ENCODE measurements around the gene PARVA. TPM values are rescaled to one million over a fixed set of nuclear protein-coding genes. Genes with fewer than 3 reads are reported as not detected.

PARVA gene
- total RNA-seq, 2 donors from 2014 or later = 32.0 to 33.7 TPM

- ATAC-seq (no peak), DNase-seq (no peak)
- intact Hi-C loops (cut with DNase I) = no loop called here
- Histone ChIP-seq H3K27ac (no peak overlapping the region), H3K9me3 (no peaks in the 10 kb centered on the region), H3K4me3 (no peak overlapping the region), H3K4me1 (peaks cover 31% of the 10 kb centered on the region), H3K36me3 (replicated peaks in 1 of 2; ENCODE audit: insufficient read depth in 1 of 2, low read depth in 2 of 2) (no peaks in the 10 kb centered on the region), H3K27me3 (no peaks in the 10 kb centered on the region)
- 91 to 92% methylated on average over 6 of the region's 6 CpGs for WGBS, 2 donors
- TF ChIP-seq POLR2A (IDR thresholded peaks at IDR 0.05) (no peak), CTCF (IDR thresholded peaks at IDR 0.05) (no peak)
Observed at GRCh38 chr11:12416552-12416951, 39.2 kb downstream of the PARVA start.

DNA sequence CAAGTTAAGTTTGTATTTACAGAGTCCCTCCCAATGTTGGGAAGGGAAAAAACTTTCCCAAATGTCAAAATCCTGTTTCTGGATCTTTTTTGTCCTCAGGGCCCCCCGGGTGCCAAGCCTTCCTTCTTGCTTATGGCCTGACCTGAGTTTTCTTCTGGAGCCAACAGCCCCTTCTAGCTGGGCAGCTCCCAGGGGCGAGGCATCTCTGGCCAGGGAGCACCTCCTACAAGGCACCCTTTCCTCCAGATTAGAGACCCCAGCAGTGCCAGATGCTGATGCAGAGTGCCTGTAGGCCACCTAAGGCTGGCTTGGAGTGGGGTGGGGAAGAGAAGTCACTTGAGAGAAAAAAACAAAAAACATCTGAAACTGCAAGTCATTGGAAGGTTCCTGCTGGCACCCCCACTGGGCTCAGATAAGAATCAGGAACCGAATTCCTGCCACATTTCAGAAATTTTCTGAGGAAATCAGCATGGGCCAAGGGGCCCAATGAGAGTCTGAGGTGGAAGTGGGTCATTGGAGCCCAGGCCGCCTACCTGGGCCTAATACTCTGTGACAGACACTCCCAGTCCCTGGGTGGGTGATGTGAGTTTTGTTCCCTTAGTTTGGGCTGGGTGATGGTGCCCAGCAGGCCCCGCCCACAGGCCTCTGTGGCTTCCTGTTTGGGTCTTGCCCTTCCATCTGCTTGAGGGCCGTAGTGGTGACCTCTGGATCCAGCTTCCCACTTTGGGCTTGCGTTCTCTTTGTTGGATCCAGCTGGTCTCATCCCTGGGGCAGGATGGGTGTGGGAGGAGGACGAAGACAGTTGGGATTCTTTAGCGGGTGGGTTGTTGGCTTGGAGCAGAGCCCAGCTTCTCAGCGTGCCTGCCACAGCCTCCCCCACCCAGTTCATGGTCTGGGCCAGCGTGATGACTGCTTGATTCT is 40.6 kb downstream of the PARVA start:
- no peak overlapping the region for H3K27ac ChIP-seq
- H3K27me3 ChIP-seq = no peaks in the 10 kb centered on the region
- WGBS, 2 donors = 87 to 91% methylated on average over 11 of the region's 11 CpGs
- no peaks in the 10 kb centered on the region for H3K36me3 ChIP-seq (replicated peaks in 1 of 2; ENCODE audit: insufficient read depth in 1 of 2, low read depth in 2 of 2)
- TF ChIP-seq CTCF (IDR thresholded peaks at IDR 0.05) (no peak), POLR2A (IDR thresholded peaks at IDR 0.05) (no peak)
- H3K4me1 ChIP-seq = peaks cover 18% of the 10 kb centered on the region
- ATAC-seq (no peak), DNase-seq (no peak)
- no peak overlapping the region for H3K4me3 ChIP-seq
- intact Hi-C loops (cut with DNase I) = no loop called here
- no peaks in the 10 kb centered on the region for H3K9me3 ChIP-seq

- Histone ChIP-seq H3K36me3 (replicated peaks in 1 of 2; ENCODE audit: insufficient read depth in 1 of 2, low read depth in 2 of 2) (no peaks in the 10 kb centered on the region), H3K4me1 (peaks cover 7% of the 10 kb centered on the region), H3K4me3 (no peak overlapping the region), H3K9me3 (no peaks in the 10 kb centered on the region), H3K27me3 (no peaks in the 10 kb centered on the region), H3K27ac (no peak overlapping the region)
- intact Hi-C loops (cut with DNase I) = no loop called here
- no peak for DNase-seq
- no peak for ATAC-seq
- WGBS, 2 donors = 73 to 80% methylated on average over 3 of the region's 3 CpGs
- no peak for TF ChIP-seq CTCF (IDR thresholded peaks at IDR 0.05)
- TF ChIP-seq POLR2A (IDR thresholded peaks at IDR 0.05) = no peak
Observed at GRCh38 chr11:12420040-12420439, 42.7 kb downstream of the PARVA start.

- 77 to 80% methylated on average over 6 of the region's 6 CpGs for WGBS, 2 donors
- no peak for ATAC-seq
- no peak for DNase-seq
- no peak overlapping the region for H3K4me3 ChIP-seq
- no peaks in the 10 kb centered on the region for H3K27me3 ChIP-seq
- H3K9me3 ChIP-seq = no peaks in the 10 kb centered on the region
- intact Hi-C loops (cut with DNase I) = no loop called here
- no peak for TF ChIP-seq POLR2A (IDR thresholded peaks at IDR 0.05)
- no peak for TF ChIP-seq CTCF (IDR thresholded peaks at IDR 0.05)
- H3K4me1 ChIP-seq = peaks cover 7% of the 10 kb centered on the region
- H3K27ac ChIP-seq = no peak overlapping the region
- H3K36me3 ChIP-seq (replicated peaks in 1 of 2; ENCODE audit: insufficient read depth in 1 of 2, low read depth in 2 of 2) = no peaks in the 10 kb centered on the region
Observed at GRCh38 chr11:12420706-12421105, 43.3 kb downstream of the PARVA start.

GRCh38 chr11:12421386-12421785 is 44.0 kb downstream of the PARVA start:
- Histone ChIP-seq H3K4me1 (peaks cover 7% of the 10 kb centered on the region), H3K36me3 (replicated peaks in 1 of 2; ENCODE audit: insufficient read depth in 1 of 2, low read depth in 2 of 2) (no peaks in the 10 kb centered on the region), H3K27me3 (no peaks in the 10 kb centered on the region), H3K27ac (no peak overlapping the region), H3K9me3 (no peaks in the 10 kb centered on the region), H3K4me3 (no peak overlapping the region)
- WGBS, 2 donors = 73 to 92% methylated on average over 1 of the region's 1 CpG
- DNase-seq = no peak
- no peak for TF ChIP-seq CTCF (IDR thresholded peaks at IDR 0.05)
- TF ChIP-seq POLR2A (IDR thresholded peaks at IDR 0.05) = no peak
- intact Hi-C loops (cut with DNase I) = no loop called here
- no peak for ATAC-seq

All from body of pancreas (tissue), 4 donors.